K562 (cell line): ENCODE results near the gene JPH3. TPM values are rescaled to one million over a fixed set of nuclear protein-coding genes. Genes with fewer than 3 reads are reported as not detected.

ENCODE experiments used
- CREM ChIP-seq: IDR thresholded peaks from 2 replicates; pipeline ENCODE4 v1.6.1; 2014; ENCODE audit warnings: antibody characterized with exemption, low read depth
- E2F5 ChIP-seq: sonication (generic); formaldehyde crosslinking; IDR thresholded peaks from 2 replicates; pipeline ENCODE4 v1.8.0; 2022; ENCODE audit warnings: mild to moderate bottlenecking, missing genetic modification reagents
- EP400 ChIP-seq: fragments of 450-650 bp; IDR thresholded peaks from 2 replicates; pipeline ENCODE4 v1.6.1; 2017; ENCODE audit warnings: antibody characterized with exemption, mild to moderate bottlenecking, moderate library complexity
- HMG20A ChIP-seq: fragments of 450-650 bp; formaldehyde crosslinking; conservative IDR thresholded peaks from 2 replicates; pipeline ENCODE4 v1.4.0; 2020; ENCODE audit warnings: mild to moderate bottlenecking, mixed read lengths
- RFX7 ChIP-seq: fragments of 250-450 bp; sonication (Bioruptor Pico); IDR thresholded peaks from 2 replicates; pipeline ENCODE4 v1.5.1; 2021; ENCODE audit warnings: mild to moderate bottlenecking
- ZNF324 ChIP-seq: fragments of 250-450 bp; sonication (Bioruptor Pico); IDR thresholded peaks from 2 replicates; pipeline ENCODE4 v1.4.0; 2020; ENCODE audit warnings: mild to moderate bottlenecking
- ZNF407 ChIP-seq: fragments of 450-650 bp; IDR thresholded peaks from 2 replicates; pipeline ENCODE4 v1.6.1; 2016; ENCODE audit warnings: low read depth
- polyA plus RNA-seq, 8 experiments: library from polyadenylated mRNA; depleted of rRNA in 4 of 8; stranded (reverse) in 5 of 8; unstranded in 3 of 8; fragments of >200 nt; fragmentation: Nextera tagmentation in 2 of 8; fragmentation: Illumina TruSeq in 1 of 8; extraction: Ambion mirVana in 2 of 8; extraction: Trizol in 1 of 8; gene quantifications; 2 replicates each; pipeline versions ENCODE4 v1.2.1 to v1.2.3, GENCODE V29; 2011 to 2014; ENCODE audit warnings: inconsistent platforms in 1 of 8, missing spikeins in 1 of 8
- total RNA-seq, 7 experiments: library from RNA; depleted of rRNA in 6 of 7; stranded (reverse); fragments of >200 nt in 6 of 7; fragmentation: Illumina TruSeq in 2 of 7; extraction: Trizol in 2 of 7; gene quantifications; 2 replicates each; pipeline versions ENCODE4 v1.2.1 to v1.2.3, GENCODE V29; 2011 to 2021; ENCODE audit warnings: low replicate concordance in 1 of 7
- TF ChIP-seq, protein P1 (sequence below): fragments of 450-650 bp; IDR thresholded peaks from 2 replicates; pipeline ENCODE4 v1.6.1; 2018; ENCODE audit not compliant: partially characterized antibody
- TF ChIP-seq, protein P2 (sequence below): fragments of 450-650 bp; IDR thresholded peaks from one replicate; pipeline ENCODE4 v1.6.1; 2018; ENCODE audit warnings: mild to moderate bottlenecking, moderate library complexity; ENCODE audit not compliant: partially characterized antibody

JPH3 gene
- total and polyA plus RNA-seq, 9 of the 15 experiments (the other 6 are each of a cell fraction or from before 2014, with no cell fraction given) = 0.01 TPM; not detected in 8

DNA sequence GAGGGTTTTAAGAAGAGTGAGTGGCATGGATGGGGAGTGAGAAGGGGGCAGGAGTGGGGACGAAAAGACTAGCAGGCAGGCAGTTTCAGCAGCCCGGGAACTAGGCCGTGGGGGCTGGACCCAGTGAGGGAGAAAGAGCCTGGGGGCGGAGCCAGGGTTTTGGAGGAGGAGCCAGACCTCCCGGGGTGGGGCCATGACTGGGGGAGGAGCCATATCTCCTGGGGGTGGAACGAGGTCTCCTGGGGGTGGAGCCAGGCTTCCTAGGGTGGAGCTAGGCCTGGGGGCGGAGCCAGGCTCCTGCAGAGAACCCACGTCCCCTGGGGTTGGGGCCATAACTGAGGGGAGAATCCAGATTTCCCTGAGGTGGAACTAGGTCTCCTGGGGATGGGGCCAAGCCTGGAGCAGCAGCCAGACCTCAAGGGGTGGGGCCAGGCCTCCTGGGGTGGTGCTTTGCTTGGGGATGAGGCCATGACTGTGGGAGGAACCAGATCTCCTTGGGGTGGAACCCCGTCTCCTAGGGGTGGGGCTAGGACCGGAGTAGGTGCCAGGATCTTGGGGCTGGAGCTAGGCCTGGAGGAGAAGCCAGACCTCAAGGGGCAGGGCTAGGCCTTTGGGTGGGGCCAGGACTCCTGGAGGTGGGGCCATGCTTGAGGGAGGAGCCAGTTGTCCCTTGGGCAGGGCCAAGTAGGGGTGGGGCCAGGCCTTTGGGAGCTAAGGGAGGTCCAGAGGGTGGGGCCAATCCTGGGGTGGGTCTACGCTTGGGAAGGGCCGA, 41.7 kb upstream of the JPH3 start (continued):
- TF ChIP-seq ZNF407 (no peak), ZNF324 (CRISPR knock-in tag) (no peak), E2F5 (no peak), RFX7 (CRISPR knock-in tag) (no peak), CREM (no peak), HMG20A (CRISPR knock-in tag) (no peak), EP400 (no peak)
- TF ChIP-seq, protein P1, sequence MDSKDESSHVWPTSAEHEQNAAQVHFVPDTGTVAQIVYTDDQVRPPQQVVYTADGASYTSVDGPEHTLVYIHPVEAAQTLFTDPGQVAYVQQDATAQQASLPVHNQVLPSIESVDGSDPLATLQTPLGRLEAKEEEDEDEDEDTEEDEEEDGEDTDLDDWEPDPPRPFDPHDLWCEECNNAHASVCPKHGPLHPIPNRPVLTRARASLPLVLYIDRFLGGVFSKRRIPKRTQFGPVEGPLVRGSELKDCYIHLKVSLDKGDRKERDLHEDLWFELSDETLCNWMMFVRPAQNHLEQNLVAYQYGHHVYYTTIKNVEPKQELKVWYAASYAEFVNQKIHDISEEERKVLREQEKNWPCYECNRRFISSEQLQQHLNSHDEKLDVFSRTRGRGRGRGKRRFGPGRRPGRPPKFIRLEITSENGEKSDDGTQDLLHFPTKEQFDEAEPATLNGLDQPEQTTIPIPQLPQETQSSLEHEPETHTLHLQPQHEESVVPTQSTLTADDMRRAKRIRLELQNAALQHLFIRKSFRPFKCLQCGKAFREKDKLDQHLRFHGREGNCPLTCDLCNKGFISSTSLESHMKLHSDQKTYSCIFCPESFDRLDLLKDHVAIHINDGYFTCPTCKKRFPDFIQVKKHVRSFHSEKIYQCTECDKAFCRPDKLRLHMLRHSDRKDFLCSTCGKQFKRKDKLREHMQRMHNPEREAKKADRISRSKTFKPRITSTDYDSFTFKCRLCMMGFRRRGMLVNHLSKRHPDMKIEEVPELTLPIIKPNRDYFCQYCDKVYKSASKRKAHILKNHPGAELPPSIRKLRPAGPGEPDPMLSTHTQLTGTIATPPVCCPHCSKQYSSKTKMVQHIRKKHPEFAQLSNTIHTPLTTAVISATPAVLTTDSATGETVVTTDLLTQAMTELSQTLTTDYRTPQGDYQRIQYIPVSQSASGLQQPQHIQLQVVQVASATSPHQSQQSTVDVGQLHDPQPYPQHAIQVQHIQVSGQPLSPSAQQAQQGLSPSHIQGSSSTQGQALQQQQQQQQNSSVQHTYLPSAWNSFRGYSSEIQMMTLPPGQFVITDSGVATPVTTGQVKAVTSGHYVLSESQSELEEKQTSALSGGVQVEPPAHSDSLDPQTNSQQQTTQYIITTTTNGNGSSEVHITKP = peak; percentile 89
- TF ChIP-seq, protein P2, sequence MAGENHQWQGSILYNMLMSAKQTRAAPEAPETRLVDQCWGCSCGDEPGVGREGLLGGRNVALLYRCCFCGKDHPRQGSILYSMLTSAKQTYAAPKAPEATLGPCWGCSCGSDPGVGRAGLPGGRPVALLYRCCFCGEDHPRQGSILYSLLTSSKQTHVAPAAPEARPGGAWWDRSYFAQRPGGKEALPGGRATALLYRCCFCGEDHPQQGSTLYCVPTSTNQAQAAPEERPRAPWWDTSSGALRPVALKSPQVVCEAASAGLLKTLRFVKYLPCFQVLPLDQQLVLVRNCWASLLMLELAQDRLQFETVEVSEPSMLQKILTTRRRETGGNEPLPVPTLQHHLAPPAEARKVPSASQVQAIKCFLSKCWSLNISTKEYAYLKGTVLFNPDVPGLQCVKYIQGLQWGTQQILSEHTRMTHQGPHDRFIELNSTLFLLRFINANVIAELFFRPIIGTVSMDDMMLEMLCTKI = no peak
